Ecto neural progenitor cell (in vitro differentiated cells): Measurements from ENCODE around the gene BAIAP2L1.

Experiments used
- DNase-seq: peaks from one replicate; pipeline ENCODE4 v3.0.0-alpha.2; 2018; ENCODE audit warnings: low spot score

BAIAP2L1 gene

DNA sequence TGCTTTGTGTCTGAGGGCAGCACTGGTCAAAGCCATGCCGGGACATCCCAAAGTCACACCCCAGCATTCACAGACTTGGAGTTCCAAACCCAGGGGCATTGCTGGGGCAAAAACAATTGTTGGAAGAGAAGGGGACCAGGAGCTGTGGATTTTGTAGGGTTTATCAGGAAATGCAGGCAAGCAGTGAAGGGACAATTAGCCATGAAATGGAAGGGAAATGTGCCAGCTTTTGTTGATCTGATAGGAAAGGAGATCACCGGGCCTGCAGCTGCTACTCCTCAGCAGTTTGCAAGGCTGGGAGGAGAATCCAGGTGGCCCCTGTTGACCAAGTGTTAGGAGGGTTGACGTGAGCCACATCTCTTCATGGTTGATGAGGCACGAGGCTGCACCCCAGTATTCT lies 122.0 kb downstream of the BAIAP2L1 start:
- no peak for DNase-seq

GRCh38 chr7:98278408-98278807 lies 122.5 kb downstream of the BAIAP2L1 start:
- no peak for DNase-seq

DNA sequence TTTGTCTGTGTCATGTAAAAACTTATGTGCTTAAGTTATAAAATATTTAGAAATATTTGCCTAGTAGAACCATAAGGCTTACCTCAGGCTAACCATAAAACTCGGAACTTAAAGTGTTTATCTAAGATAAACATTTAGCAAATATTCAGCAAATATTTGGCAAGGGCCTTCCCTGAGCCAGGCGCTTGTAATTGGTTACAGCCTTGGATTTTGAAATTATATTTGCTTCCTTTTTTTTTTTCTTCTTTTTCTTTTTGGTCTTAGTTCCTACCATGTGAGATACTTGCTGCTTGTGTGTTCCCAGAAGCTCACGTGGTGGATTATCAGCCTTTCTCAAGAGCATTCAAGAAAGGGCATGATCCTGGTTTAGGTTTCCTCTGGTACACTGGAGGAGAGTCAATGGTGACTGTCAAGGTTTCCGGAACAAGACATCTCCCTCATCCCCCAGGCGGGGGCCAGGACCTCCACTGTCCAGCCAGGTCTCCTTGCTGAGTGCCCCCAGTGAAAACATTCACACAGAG lies 124.6 kb downstream of the BAIAP2L1 start:
- DNase-seq = no peak

GRCh38 chr7:98267303-98267702 lies 133.6 kb downstream of the BAIAP2L1 start:
- DNase-seq = no peak

DNA sequence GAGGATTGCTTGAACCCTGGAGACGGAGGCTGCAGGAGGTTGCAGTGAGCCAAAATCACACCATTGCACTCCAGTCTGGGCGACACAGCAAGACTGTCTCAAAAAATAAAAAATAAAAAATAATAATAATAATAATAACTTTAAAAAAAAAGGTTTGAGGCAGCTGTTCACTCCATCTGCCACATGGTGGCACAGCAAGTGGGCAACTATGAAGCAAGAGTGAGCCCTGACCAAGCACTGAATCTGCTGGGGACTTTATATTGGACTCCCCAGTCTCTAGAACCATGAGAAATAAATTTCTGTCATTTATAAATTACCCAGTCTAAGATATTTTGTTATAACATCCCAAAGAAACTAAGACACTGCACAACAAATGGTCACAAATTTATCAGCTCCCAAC lies 134.1 kb downstream of the BAIAP2L1 start:
- no peak for DNase-seq

DNA sequence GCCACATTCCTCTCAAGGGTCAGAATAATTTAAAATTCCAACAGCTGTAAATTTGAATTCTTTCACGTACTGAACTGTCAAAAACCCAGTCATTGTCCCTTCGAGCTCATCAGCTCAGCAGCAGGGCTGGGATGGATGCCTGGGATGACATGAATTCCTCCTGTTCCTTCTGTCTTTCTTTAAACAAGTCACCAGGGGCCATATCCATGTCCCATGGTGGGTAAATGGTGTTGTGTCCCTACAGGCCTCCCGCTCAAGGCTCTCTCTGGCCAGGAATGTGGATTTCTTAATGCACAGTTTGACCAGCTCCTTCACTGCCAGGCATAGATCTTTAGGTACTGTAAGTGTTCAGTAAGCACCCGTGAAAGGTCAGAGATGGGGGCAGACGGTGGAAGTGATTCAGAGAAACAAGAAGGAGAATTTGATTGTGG lies 135.0 kb downstream of the BAIAP2L1 start:
- no peak for DNase-seq

- no peak for DNase-seq
Measured at GRCh38 chr7:98257701-98258100, 143.2 kb downstream of the BAIAP2L1 start.

GRCh38 chr7:98256431-98256830 lies 144.5 kb downstream of the BAIAP2L1 start:
- no peak for DNase-seq

DNA sequence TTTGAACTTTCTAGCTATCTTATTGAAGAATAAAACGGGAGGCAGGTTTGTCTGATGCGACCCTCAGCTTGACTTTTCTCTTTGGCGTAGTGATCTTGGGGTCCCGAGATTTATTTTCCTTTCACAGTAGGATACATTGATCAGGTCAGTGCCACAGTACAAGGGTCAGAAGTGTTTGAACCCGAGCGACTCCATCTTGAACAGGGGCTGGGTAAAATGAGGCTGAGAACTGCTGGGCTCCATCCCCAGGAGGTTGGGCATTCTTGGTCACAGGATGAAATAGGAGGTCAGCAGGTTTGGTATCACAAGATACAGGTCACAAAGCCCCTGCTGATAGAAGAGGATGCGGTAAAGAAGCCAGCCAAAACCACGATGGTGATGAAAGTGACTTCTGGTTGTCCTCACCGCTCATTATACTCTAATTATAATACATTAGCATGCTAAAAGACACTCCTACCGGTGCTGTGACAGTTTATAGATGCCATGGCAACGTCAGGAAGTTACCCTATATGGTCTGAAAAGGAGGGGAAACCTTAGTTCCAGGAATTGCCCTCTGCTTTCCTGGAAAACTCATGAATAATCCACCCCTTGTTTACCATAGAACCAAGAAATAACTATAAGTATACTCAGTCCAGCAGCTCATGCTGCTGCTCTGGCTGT lies 145.8 kb downstream of the BAIAP2L1 start:
- DNase-seq = no peak

GRCh38 chr7:98254516-98254915 lies 146.4 kb downstream of the BAIAP2L1 start:
- DNase-seq = no peak

- DNase-seq = no peak
Measured at GRCh38 chr7:98252425-98253054, 148.3 kb downstream of the BAIAP2L1 start.

DNA sequence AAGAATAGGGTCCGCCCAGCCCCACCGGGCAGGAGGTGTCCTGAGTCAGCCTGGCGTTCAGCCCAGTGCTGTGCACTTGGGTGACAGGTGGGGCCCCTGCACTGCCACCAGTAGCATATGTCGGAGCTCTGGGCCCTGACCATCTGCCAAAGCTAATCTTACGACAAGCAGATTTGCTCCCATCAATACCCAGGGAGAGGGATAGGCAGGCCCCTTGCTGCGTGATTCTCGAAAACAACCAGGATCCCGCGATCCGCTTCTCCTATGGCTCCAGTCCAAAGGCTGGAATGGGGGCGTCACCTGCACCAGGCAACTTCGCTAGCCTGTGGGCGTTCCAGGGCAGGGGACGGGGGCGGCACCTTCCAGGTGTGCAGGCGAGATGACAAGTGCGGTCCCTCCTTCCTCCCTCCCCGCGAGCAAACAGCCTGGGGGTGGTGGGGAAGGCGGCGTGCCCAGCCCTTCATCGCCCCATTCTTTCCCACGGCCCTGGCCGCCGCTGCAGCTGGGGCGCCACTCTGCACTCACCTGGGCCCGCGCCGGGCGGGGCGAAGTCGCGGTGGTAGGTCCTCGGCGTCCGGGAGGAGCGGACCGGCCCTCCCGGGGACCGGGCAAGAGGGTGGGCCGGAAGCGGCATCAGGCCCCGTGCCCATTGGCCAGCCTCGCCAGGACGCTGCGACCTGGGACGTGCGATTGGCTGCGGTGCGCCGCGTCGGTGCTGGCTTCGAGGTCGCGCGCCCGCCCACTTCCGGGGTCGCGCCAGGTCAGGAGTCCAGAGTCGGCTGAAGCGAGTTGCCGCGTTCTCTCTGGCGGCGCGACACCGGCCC lies 149.1 kb downstream of the BAIAP2L1 start, which contains the start of gene TECPR1:
TSS of gene TECPR1 (minus strand) at position 632 of the 824 bp plus-strand sequence. CDS start 6,086 bp downstream, outside the sequence.
- DNase-seq = peak; percentile 95

DNA sequence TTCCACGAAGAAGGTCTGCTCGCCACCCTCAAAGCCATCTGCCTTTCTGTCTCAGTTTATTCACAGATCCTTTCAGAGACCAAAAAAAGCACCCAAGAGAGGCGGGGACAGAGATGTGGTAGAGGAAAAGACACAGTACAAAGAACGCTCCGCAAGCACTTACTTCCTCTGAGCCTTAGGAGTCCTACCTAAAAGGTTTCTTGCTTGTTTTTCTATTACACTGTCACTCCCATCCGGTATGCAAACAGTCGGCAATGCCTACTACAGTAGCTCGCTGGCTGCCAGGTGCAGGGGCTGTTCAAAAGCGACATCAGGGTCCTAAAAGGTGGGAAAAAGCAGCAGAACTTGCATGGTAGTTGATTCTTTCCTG lies 149.7 kb downstream of the BAIAP2L1 start:
- DNase-seq = no peak

DNA sequence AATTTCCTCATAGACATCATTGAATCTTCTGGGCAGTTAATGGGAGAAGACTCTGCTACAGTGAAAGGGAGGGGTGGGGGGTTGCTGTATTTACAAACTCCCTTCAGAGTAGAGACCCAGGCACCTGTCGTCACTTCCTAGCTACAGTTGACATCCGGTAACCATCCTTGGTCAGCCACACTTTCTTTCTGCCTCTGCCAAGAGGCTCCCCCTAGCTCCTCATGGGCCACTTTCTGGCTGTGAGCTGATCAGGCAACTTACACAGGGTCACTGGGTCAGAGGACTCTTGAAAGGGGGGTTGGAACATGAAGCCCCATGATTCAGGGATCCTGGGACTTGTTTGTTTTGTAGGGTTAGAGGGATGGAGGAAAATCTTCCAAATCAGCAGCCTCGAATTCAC lies 150.1 kb downstream of the BAIAP2L1 start:
- no peak for DNase-seq

DNA sequence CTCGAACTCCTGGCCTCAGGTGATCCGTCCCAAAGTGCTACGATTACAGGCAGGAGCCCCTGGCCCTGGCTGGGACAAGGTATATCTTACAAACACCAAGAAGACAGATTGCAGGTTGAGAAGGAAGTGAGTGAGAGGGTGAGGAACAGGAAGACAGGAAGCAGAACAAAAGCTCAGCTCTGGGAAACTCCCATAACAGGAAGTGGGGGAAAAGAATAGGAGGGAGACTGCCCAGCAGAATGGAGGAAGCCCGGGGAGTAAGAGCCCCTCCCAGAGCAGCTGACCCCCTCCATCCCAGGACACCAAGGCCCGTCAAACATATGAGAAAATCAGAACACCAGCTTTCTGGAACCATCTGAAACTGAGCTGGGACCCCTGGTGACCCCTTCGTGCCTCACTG lies 151.8 kb downstream of the BAIAP2L1 start:
- no peak for DNase-seq

DNA sequence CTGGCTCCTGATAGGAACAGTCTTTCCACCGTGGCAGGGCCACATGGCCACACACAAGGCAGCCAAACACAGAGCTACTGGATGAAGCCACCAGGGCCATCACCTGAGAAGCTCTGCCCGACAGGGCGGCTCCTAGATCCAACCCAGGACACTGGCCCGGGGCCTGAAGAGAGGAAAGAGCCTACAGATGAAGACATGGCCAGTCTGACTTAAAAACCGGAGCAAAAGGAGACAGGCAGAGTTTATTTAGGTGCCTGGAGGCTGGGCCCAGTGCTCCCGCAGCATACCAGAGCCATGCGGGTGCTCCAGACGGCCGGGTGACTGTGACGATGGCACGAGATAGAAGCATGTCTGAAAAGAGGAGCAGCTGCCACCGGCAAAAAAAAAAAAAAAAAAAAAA lies 152.7 kb downstream of the BAIAP2L1 start:
- no peak for DNase-seq

GRCh38 chr7:98244871-98245270 lies 156.0 kb downstream of the BAIAP2L1 start:
- DNase-seq = no peak

GRCh38 chr7:98242934-98243333 lies 158.0 kb downstream of the BAIAP2L1 start:
- no peak for DNase-seq

DNA sequence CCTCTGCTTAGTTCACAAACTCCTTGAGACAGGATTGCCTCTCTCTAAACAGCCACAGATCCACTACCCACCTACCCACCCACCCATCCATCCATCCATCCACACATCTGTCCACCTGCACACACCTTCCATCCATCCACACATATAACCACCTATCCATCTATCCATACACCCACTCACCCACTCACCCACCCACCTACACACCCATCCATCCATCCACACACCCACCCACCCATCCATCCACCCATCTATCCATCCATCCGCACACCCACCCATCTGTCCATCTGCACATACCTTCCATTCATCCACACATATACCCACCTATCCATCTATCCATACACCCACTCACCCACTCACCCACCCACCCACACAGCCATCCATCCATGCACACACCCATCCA lies 158.5 kb downstream of the BAIAP2L1 start:
- DNase-seq = no peak

- DNase-seq = no peak
Measured at GRCh38 chr7:98241674-98242241, 159.1 kb downstream of the BAIAP2L1 start.
